ENCODE measurements around the gene SEMA6A. TPM values are rescaled to one million over a fixed set of nuclear protein-coding genes. Genes with fewer than 3 reads are reported as not detected.

SEMA6A gene
- total RNA-seq, 1 donor from 2014 or later, result 17.8 TPM

GRCh38 chr5:116418774-116419173, 155.8 kb downstream of the SEMA6A start:
- Histone ChIP-seq H3K27me3 (no peaks in the 10 kb centered on the region), H3K4me3 (no peak overlapping the region), H3K9me3 (no peaks in the 10 kb centered on the region), H3K4me1 (no peaks in the 10 kb centered on the region), H3K27ac (no peak overlapping the region), H3K36me3 (no peaks in the 10 kb centered on the region)
- no peak for TF ChIP-seq CTCF (IDR thresholded peaks at IDR 0.05)
- intact Hi-C loops (cut with DNase I), result no loop called here
- no peak for DNase-seq (ENCODE audit: low spot score in 2 of 2)

- no peak for DNase-seq (ENCODE audit: low spot score in 2 of 2)
- H3K9me3 ChIP-seq, result no peaks in the 10 kb centered on the region
- H3K27me3 ChIP-seq, result no peaks in the 10 kb centered on the region
- H3K4me1 ChIP-seq, result no peaks in the 10 kb centered on the region
- H3K27ac ChIP-seq, result no peak overlapping the region
- intact Hi-C loops (cut with DNase I), result no loop called here
- H3K36me3 ChIP-seq, result no peaks in the 10 kb centered on the region
- H3K4me3 ChIP-seq, result no peak overlapping the region
- TF ChIP-seq CTCF (IDR thresholded peaks at IDR 0.05), result no peak
These were observed 156.6 kb downstream of the SEMA6A start for GRCh38 chr5:116418016-116418415.

DNA sequence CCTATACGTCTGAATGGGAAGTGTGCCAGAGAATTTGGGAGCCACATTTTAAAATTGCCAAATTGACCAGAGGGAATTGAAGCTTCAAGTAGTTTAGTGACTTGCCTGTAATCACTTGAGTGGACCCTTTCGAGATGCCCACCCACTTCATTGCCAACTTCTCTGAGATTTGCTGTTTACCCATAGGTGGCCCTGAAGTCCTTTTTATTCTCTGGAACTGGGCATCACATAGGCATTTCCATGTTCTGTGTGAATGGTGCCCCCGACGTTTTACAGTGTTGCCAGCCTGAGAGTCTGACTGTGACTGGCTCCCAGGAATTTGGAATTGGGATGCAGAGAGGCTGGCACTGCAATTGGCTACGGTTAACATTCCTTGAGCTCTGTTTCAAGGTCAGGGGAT, 158.6 kb downstream of the SEMA6A start:
- Histone ChIP-seq H3K4me1 (no peaks in the 10 kb centered on the region), H3K4me3 (no peak overlapping the region), H3K27ac (no peak overlapping the region), H3K27me3 (no peaks in the 10 kb centered on the region), H3K36me3 (no peaks in the 10 kb centered on the region), H3K9me3 (no peaks in the 10 kb centered on the region)
- DNase-seq (ENCODE audit: low spot score in 2 of 2), result no peak
- no peak for TF ChIP-seq CTCF (IDR thresholded peaks at IDR 0.05)
- intact Hi-C loops (cut with DNase I), result no loop called here

DNA sequence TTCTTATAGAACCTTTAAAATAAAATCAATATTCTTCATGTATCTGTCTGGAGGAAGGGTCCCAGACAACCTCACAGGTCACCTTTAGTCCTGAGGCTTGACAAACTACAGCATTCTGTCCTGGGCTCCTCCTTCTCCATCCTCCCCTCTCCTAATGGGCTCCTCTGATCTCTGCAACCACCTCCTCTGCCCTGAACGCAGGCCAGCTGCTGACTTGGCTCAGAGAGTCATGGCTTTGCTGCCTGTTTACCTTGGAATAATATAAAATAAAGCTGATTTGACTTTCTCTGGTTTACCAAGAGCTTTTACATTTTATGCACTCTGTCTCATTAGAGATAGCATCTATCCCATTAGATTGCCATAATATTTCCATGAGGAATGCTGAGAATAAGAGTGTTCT, 159.4 kb downstream of the SEMA6A start:
- DNase-seq (ENCODE audit: low spot score in 2 of 2), result no peak
- Histone ChIP-seq H3K36me3 (no peaks in the 10 kb centered on the region), H3K27ac (no peak overlapping the region), H3K4me3 (no peak overlapping the region), H3K4me1 (no peaks in the 10 kb centered on the region), H3K9me3 (no peaks in the 10 kb centered on the region), H3K27me3 (no peaks in the 10 kb centered on the region)
- no peak for TF ChIP-seq CTCF (IDR thresholded peaks at IDR 0.05)
- intact Hi-C loops (cut with DNase I), result no loop called here

DNA sequence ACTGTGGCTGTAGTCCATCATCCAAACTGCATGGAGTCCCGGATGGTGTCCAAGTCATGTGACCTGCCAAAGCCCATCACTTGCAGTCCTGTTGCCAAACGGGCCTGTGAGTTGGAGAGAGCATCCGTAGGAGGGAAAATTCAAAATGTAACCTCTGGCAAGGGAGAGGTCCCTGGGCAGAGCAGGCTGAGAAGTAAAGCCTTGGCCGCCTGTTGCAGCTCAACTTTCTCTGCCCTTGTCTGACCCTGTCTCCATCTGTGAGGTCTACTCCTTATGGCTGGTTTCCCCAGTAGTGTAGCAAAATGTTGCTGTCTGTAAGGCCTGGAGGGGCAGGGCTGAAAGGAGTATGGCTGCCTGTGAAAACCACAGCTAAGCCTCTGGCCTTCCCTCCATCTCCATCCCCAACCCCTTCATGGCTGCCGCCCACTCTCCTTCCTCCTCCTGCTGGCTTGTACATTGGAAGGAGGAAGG, 163.5 kb downstream of the SEMA6A start:
- Histone ChIP-seq H3K36me3 (no peaks in the 10 kb centered on the region), H3K4me3 (no peak overlapping the region), H3K9me3 (no peaks in the 10 kb centered on the region), H3K4me1 (no peaks in the 10 kb centered on the region), H3K27ac (no peak overlapping the region), H3K27me3 (no peaks in the 10 kb centered on the region)
- intact Hi-C loops (cut with DNase I), result no loop called here
- no peak for TF ChIP-seq CTCF (IDR thresholded peaks at IDR 0.05)
- DNase-seq (ENCODE audit: low spot score in 2 of 2), result no peak

DNA sequence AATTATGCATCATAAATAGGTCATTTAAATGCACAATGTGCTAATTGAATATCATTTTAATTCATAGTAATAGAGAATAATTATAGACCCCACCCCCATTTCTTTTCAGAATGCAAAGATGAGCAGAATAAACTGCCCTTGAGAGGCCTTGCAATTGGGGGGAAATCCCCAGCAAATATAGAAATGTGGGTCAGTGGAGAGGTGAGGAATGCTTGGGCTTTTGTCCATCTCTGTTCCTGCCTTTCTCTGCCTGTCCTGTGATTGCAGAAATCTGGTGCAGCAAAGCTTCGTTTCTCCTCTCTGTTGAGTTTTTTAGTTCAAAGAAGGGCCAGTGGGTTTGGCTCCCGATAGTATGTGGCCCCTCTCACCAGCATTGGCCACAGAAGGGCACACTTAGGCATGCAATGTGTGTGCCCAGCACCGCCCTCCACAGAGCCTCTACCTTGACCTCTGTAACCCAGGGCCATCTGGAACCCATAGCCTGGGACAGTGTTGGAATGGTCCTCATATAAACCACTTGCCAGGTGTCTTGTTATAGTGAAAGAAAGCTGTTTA, 164.2 kb downstream of the SEMA6A start:
- Histone ChIP-seq H3K9me3 (no peaks in the 10 kb centered on the region), H3K4me3 (no peak overlapping the region), H3K27ac (no peak overlapping the region), H3K27me3 (no peaks in the 10 kb centered on the region), H3K4me1 (no peaks in the 10 kb centered on the region), H3K36me3 (no peaks in the 10 kb centered on the region)
- DNase-seq (ENCODE audit: low spot score in 2 of 2), result no peak
- intact Hi-C loops (cut with DNase I), result no loop called here
- TF ChIP-seq CTCF (IDR thresholded peaks at IDR 0.05), result no peak

Measured in ascending aorta (tissue), 2 donors.